H9 (cell line): ENCODE measurements around the gene TLN1. TPM values are rescaled to one million over a fixed set of nuclear protein-coding genes. Genes with fewer than 3 reads are reported as not detected.

Experiments
- DNase-seq: peaks from one replicate; pipeline ENCODE4 v3.0.0-alpha.2; 2017
- H2AFZ ChIP-seq: one replicate; pipeline ENCODE4 v1.6.1; 2013; ENCODE audit warnings: mild to moderate bottlenecking, low read length, control low read depth, moderate library complexity
- H2AK5ac ChIP-seq: 2 replicates; pipeline ENCODE4 v1.6.1; 2013; ENCODE audit warnings: low read length, control low read depth, mixed read lengths; ENCODE audit not compliant: insufficient read length
- H2BK120ac ChIP-seq: one replicate; pipeline ENCODE4 v1.6.1; 2013; ENCODE audit warnings: low read depth, mild to moderate bottlenecking, low read length, control low read depth, inconsistent platforms; ENCODE audit not compliant: poor library complexity, severe bottlenecking
- H2BK12ac ChIP-seq: 2 replicates; pipeline ENCODE4 v1.6.1; 2013; ENCODE audit warnings: low read length, control low read depth, mixed read lengths, low read depth; ENCODE audit not compliant: insufficient read length
- H2BK15ac ChIP-seq: 2 replicates; pipeline ENCODE4 v1.6.1; 2013; ENCODE audit warnings: low read depth, low read length, control low read depth
- H2BK20ac ChIP-seq: one replicate; pipeline ENCODE4 v1.6.1; 2013; ENCODE audit warnings: low read depth, mild to moderate bottlenecking, low read length, control low read depth, inconsistent platforms; ENCODE audit not compliant: poor library complexity, severe bottlenecking
- H2BK5ac ChIP-seq: 2 replicates; pipeline ENCODE4 v1.6.1; 2013; ENCODE audit warnings: low read length, control low read depth, mixed read lengths; ENCODE audit not compliant: insufficient read length
- H3K14ac ChIP-seq: 2 replicates; pipeline ENCODE4 v1.6.1; 2013; ENCODE audit warnings: low read length, control low read depth; ENCODE audit not compliant: insufficient read depth
- H3K18ac ChIP-seq: 2 replicates; pipeline ENCODE4 v1.6.1; 2013; ENCODE audit warnings: low read depth, mild to moderate bottlenecking, mixed read lengths, low read length, control low read depth; ENCODE audit not compliant: insufficient read length
- H3K23ac ChIP-seq: 2 replicates; pipeline ENCODE4 v1.6.1; 2013; ENCODE audit warnings: low read length, control low read depth, mixed read lengths, low read depth; ENCODE audit not compliant: insufficient read length
- H3K23me2 ChIP-seq: 2 replicates; pipeline ENCODE4 v1.6.1; 2013; ENCODE audit warnings: low read depth, mild to moderate bottlenecking, mixed read lengths, low read length, control low read depth; ENCODE audit not compliant: insufficient read length, poor library complexity, severe bottlenecking
- H3K27ac ChIP-seq: 2 replicates; pipeline ENCODE4 v1.5.1; 2013; ENCODE audit warnings: low read length, control low read depth, mixed read lengths, low read depth; ENCODE audit not compliant: insufficient read length
- H3K27me3 ChIP-seq: 2 replicates; pipeline ENCODE4 v1.6.1; 2013; ENCODE audit warnings: low read length, control low read depth, inconsistent platforms; ENCODE audit not compliant: insufficient read depth
- H3K4ac ChIP-seq: 2 replicates; pipeline ENCODE4 v1.6.1; 2013; ENCODE audit warnings: low read depth, mild to moderate bottlenecking, control low read depth, inconsistent platforms, low read length, moderate library complexity
- H3K4me1 ChIP-seq: 2 replicates; pipeline ENCODE4 v1.6.1; 2013; ENCODE audit warnings: low read length, control low read depth, inconsistent platforms; ENCODE audit not compliant: insufficient read depth
- H3K4me2 ChIP-seq: 2 replicates; pipeline ENCODE4 v1.6.1; 2013; ENCODE audit warnings: low read length, control low read depth, mixed read lengths; ENCODE audit not compliant: insufficient read length, insufficient read depth
- H3K56ac ChIP-seq: 2 replicates; pipeline ENCODE4 v1.6.1; 2013; ENCODE audit warnings: low read depth, mild to moderate bottlenecking, mixed read lengths, low read length, control low read depth; ENCODE audit not compliant: insufficient read length
- H3K79me1 ChIP-seq: 2 replicates; pipeline ENCODE4 v1.6.1; 2013; ENCODE audit warnings: low read depth, mild to moderate bottlenecking, moderate library complexity, low read length, control low read depth, inconsistent platforms; ENCODE audit not compliant: insufficient read depth, poor library complexity, severe bottlenecking
- H3K79me2 ChIP-seq: 2 replicates; pipeline ENCODE4 v1.6.1; 2013; ENCODE audit warnings: low read length, control low read depth, inconsistent platforms; ENCODE audit not compliant: insufficient read depth
- H3K9ac ChIP-seq: 2 replicates; pipeline ENCODE4 v1.6.1; 2013; ENCODE audit warnings: low read length, control low read depth, mixed read lengths; ENCODE audit not compliant: insufficient read length; ENCODE audit errors: extremely low read depth
- H3K9me3 ChIP-seq: one replicate; pipeline ENCODE4 v1.6.1; 2013; ENCODE audit warnings: low read depth, low read length, inconsistent platforms; ENCODE audit not compliant: control insufficient read depth
- H3T11ph ChIP-seq: one replicate; pipeline ENCODE4 v1.6.1; 2013; ENCODE audit warnings: mild to moderate bottlenecking, low read length, control low read depth, inconsistent platforms
- H4K20me1 ChIP-seq: one replicate; pipeline ENCODE4 v1.6.1; 2013; ENCODE audit not compliant: control insufficient read depth, insufficient read length, insufficient read depth
- H4K5ac ChIP-seq: 2 replicates; pipeline ENCODE4 v1.6.1; 2013; ENCODE audit warnings: low read depth, mild to moderate bottlenecking, mixed read lengths, low read length, control low read depth; ENCODE audit not compliant: insufficient read length
- H4K8ac ChIP-seq: replicated peaks from 2 replicates; pipeline ENCODE4 v1.6.1; 2013; ENCODE audit warnings: low read length, control low read depth, mixed read lengths, low read depth; ENCODE audit not compliant: insufficient read length
- H4K91ac ChIP-seq: 2 replicates; pipeline ENCODE4 v1.6.1; 2013; ENCODE audit warnings: low read depth, mild to moderate bottlenecking, moderate library complexity, mixed read lengths, low read length, control low read depth; ENCODE audit not compliant: insufficient read length
- H3K27ac Mint-ChIP-seq, 3 experiments: 2 replicates in 2 of 3; 3 replicates in 1 of 3; pipeline ENCODE4 v1.8.0; 2020 to 2021; ENCODE audit warnings: mixed read lengths in 3 of 3, mild to moderate bottlenecking in 1 of 3, moderate library complexity in 1 of 3
- H3K27me3 Mint-ChIP-seq: 2 replicates; pipeline ENCODE4 v1.8.0; 2021; ENCODE audit warnings: low read depth, mild to moderate bottlenecking, moderate library complexity, mixed read lengths
- H3K36me3 Mint-ChIP-seq, 3 experiments: 2 replicates in 2 of 3; 3 replicates in 1 of 3; pipeline ENCODE4 v1.8.0; 2020 to 2021; ENCODE audit warnings: low read depth in 3 of 3, mixed read lengths in 3 of 3; ENCODE audit not compliant: insufficient read depth in 1 of 3
- H3K4me1 Mint-ChIP-seq, 2 experiments: 2 replicates each; pipeline ENCODE4 v1.8.0; 2020; ENCODE audit warnings: mixed read lengths in 2 of 2
- H3K4me3 Mint-ChIP-seq, 2 experiments: 2 replicates in 1 of 2; 3 replicates in 1 of 2; pipeline ENCODE4 v1.8.0; 2020 to 2021; ENCODE audit warnings: mild to moderate bottlenecking in 2 of 2, mixed read lengths in 2 of 2, moderate library complexity in 1 of 2
- H3K9me3 Mint-ChIP-seq, 2 experiments: 2 replicates in 1 of 2; 3 replicates in 1 of 2; pipeline ENCODE4 v1.8.0; 2020; ENCODE audit warnings: mild to moderate bottlenecking in 2 of 2, mixed read lengths in 2 of 2, moderate library complexity in 1 of 2
- CTCF ChIP-seq: fragments of 200-600 bp; sonication (generic); conservative IDR thresholded peaks from 3 replicates; pipeline ENCODE4 v1.8.0; 2021; ENCODE audit warnings: antibody characterized with exemption, mild to moderate bottlenecking
- WGBS: extraction: QIAGEN DNeasy Blood & Tissue Kit; methylation state at CpG from one replicate; pipeline ENCODE4 v1.1.7; 2013; ENCODE audit warnings: missing lambda C conversion rate, low lambda C conversion rate, mixed read lengths; ENCODE audit not compliant: insufficient read length; ENCODE audit errors: extremely low coverage; 5-methylcytosine and 5-hydroxymethylcytosine counted together
- total RNA-seq: library from RNA; stranded (reverse); gene quantifications from 2 replicates; pipeline ENCODE4 v1.2.1, GENCODE V29; 2021

The TLN1 gene
- total RNA-seq, 1 experiment from 2014 or later, result 102 TPM

GRCh38 chr9:35696520-35697215 lies 35.3 kb downstream of the TLN1 start:
- Mint-ChIP-seq H3K27me3 (no peaks in the 10 kb centered on the region; the same call in 1 of the 2 replicates), H3K4me3 (no peak overlapping the region; a peak in 1 of 5 replicates)
- H3K23me2 ChIP-seq, result no peaks in the 10 kb centered on the region

More at GRCh38 chr9:35696520-35697215, 35.3 kb downstream of the TLN1 start:
- Mint-ChIP-seq H3K4me1 (peaks cover 4 to 5% of the 10 kb centered on the region in 2 experiments), H3K36me3 (peaks cover 2 to 10% (median 5%) of the 10 kb centered on the region in 3 experiments; a peak in 6 of 7 replicates), H3K27ac (peak overlapping the region in 1 of 3 experiments; percentile 45; a peak in 2 of 7 replicates), H3K9me3 (no peaks in the 10 kb centered on the region)
- H2AK5ac ChIP-seq, result no peak overlapping the region
- no peak overlapping the region for H4K8ac ChIP-seq
- H3K18ac ChIP-seq, result no peak overlapping the region
- no peak overlapping the region for H4K5ac ChIP-seq
- H2AFZ ChIP-seq, result no peak overlapping the region
- no peak overlapping the region for H3K14ac ChIP-seq
- TF ChIP-seq CTCF, result peak; percentile 93
- H3K27ac ChIP-seq, result no peak overlapping the region
- no peak overlapping the region for H3K4me2 ChIP-seq
- no peaks in the 10 kb centered on the region for H3K79me1 ChIP-seq
- no peak overlapping the region for H3K56ac ChIP-seq
- no peak overlapping the region for H2BK20ac ChIP-seq
- no peaks in the 10 kb centered on the region for H3K79me2 ChIP-seq
- H3K23ac ChIP-seq, result no peak overlapping the region
- no peak overlapping the region for H3K4ac ChIP-seq
- no peaks in the 10 kb centered on the region for H3K27me3 ChIP-seq
- H3K9me3 ChIP-seq, result no peaks in the 10 kb centered on the region
- no peak overlapping the region for H3T11ph ChIP-seq
- no peak overlapping the region for H4K91ac ChIP-seq
- no peaks in the 10 kb centered on the region for H4K20me1 ChIP-seq
- DNase-seq, result peak; percentile 80
- no peak overlapping the region for H3K9ac ChIP-seq
- H2BK12ac ChIP-seq, result no peak overlapping the region
- no peak overlapping the region for H2BK15ac ChIP-seq
- H3K4me1 ChIP-seq, result no peaks in the 10 kb centered on the region
- no peak overlapping the region for H2BK120ac ChIP-seq
- H2BK5ac ChIP-seq, result no peak overlapping the region
- WGBS, result no CpG with 5 or more reads among the region's 9 CpGs
